Measurements from ENCODE around the gene CCIN.

The CCIN gene

DNA sequence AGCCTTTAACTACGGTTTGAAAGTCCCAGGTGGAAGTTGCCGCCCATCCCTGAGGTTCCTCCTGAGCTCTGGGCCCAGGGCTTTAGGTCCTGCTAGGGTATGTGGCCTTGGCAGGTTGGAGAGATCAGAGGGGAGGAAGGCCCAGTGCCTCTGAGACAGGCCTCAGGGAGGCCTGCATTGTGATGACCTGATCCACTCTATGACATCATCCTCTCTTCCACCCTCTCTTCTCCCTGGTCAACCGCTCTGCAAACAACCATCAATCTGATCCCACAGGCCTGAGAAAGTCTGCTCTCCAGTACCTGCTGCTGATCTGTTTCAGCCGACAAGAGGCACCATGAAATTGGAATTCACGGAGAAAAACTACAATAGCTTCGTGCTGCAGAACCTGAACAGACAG, at the start of gene CCIN:
CCIN (plus strand) TSS at position 223 of the 400 bp plus-strand sequence; CDS start at position 338, 115 bp downstream.
- TF ChIP-seq, protein P1, sequence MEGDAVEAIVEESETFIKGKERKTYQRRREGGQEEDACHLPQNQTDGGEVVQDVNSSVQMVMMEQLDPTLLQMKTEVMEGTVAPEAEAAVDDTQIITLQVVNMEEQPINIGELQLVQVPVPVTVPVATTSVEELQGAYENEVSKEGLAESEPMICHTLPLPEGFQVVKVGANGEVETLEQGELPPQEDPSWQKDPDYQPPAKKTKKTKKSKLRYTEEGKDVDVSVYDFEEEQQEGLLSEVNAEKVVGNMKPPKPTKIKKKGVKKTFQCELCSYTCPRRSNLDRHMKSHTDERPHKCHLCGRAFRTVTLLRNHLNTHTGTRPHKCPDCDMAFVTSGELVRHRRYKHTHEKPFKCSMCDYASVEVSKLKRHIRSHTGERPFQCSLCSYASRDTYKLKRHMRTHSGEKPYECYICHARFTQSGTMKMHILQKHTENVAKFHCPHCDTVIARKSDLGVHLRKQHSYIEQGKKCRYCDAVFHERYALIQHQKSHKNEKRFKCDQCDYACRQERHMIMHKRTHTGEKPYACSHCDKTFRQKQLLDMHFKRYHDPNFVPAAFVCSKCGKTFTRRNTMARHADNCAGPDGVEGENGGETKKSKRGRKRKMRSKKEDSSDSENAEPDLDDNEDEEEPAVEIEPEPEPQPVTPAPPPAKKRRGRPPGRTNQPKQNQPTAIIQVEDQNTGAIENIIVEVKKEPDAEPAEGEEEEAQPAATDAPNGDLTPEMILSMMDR (IDR thresholded peaks at IDR 0.05): no peak
- TF ChIP-seq ZFX (IDR thresholded peaks at IDR 0.05; ENCODE audit: borderline replicate concordance): no peak
- no peak within 1 kb of the TSS for H3K27ac ChIP-seq

DNA sequence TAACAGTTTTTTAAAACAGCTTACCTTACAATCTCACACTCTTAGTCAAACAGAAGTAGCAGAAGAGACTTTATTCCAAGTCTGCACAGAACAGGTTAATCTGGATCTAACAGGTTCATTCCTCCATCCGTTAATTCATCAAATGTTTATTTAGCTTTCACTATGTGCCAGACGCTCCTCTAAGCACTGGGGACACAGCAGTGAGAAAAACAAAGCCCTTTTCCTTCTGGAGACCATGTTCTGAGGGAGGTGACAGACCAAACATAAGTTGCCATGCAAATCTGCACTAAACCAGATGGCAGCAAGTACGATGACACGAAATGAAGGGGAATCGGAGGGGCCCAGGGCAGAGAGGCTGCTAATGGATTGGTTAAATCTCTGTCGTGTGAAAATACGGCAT, 49.7 kb upstream of the CCIN start:
- no peak for TF ChIP-seq ZFX (IDR thresholded peaks at IDR 0.05; ENCODE audit: borderline replicate concordance)
- TF ChIP-seq, protein P1 (IDR thresholded peaks at IDR 0.05): no peak

DNA sequence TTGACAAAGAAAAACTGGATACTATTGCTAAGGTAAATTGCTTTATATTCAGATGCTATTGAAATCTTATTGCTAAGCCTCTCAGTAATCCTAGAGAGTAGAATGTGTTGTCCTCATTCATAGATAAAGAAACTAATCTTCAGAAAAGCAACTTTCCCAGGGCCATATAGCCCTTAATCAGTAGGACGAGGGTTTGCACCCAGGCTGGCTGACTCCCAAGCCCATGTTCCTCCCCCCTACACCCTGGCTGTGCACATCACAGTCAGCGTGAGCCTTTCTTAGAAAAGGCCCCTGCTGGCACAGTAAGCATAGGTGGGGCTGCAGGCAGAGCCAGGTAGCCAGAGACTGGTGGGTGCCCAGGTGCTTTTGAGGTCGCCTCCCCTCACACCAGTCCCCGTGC, 48.5 kb upstream of the CCIN start:
- H3K27ac ChIP-seq: no peak overlapping the region
- TF ChIP-seq, protein P1 (IDR thresholded peaks at IDR 0.05): no peak
- TF ChIP-seq ZFX (IDR thresholded peaks at IDR 0.05; ENCODE audit: borderline replicate concordance): no peak

More for the DNA sequence above, 49.7 kb upstream of the CCIN start:
- no peak overlapping the region for H3K27ac ChIP-seq

DNA sequence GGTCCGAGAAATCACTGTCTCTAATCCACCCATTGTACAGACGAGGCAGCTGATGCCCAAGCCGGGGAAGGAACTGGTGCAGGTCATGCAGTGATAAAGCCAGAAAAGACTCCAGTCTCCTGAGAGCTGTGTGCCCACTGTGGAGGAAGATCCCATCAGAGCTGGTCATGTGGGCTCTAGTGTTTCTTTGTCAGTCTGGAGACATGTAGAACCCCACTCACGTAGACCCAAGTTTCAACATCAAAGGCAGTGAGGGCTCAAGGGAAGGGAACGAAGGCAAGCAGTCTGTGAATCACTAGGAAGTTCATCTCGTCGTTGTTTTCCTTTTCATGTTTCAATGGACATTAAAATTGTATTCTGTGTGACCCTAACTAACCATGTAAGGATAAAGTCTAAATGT, 47.2 kb upstream of the CCIN start:
- no peak for TF ChIP-seq ZFX (IDR thresholded peaks at IDR 0.05; ENCODE audit: borderline replicate concordance)
- TF ChIP-seq, protein P1 (IDR thresholded peaks at IDR 0.05): no peak
- H3K27ac ChIP-seq: no peak overlapping the region

DNA sequence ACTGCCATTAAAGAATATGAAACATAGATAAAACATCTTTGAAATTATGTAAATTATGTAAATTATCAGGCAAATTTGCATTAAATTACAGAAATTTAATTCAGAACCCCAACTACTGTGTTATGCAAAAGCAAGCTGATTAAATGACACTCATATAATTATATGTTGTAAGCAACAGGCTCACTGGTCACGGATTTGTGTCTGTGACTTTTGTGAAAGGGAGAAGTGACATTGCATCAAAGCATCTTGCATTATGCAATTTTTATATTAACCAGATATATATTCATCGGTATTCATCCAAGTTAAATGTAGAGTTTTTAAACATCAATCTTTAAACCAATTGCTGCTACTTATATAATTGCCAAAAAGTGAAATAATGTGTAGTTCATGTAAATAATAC, 45.7 kb upstream of the CCIN start:
- TF ChIP-seq ZFX (IDR thresholded peaks at IDR 0.05; ENCODE audit: borderline replicate concordance): no peak
- TF ChIP-seq, protein P1 (IDR thresholded peaks at IDR 0.05): no peak
- no peak overlapping the region for H3K27ac ChIP-seq

DNA sequence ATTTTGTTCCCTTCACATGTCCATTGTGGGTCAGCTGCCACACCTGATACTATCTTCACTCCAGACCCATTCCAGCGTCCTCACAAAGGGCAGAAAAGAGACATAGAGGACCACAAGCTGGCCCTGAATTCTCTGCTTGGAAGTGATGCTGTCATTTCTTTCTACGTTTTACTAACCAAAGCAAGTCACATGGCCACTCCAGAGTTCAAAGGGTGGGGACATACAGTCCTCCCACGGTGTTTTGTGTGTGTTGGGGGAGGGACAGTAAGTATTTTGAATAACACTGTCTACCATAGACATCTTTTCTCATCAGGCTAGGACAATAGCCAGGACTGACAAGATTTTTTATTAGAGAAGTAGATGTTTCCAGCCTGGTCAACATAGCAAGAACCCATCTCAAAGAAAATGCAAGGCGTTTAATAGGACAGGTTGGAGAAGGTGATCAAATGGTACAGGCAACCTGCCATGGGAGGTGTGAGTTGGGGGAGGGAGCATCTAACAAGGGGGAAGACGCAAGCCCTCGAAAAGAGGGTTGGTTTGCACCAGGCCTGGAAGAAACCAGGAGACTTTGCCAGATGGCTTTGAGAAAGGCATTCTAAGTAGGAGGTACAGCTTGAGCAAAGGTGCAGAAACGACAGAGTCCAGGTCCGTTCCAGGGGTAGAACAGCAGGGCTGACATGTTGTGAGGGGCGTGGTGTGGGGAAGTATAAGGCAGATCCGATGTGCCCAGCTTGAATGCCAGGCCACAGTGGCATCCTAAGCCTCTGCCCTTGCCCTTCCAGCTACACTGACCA, 43.9 kb upstream of the CCIN start:
- TF ChIP-seq ZFX (IDR thresholded peaks at IDR 0.05; ENCODE audit: borderline replicate concordance): no peak
- TF ChIP-seq, protein P1 (IDR thresholded peaks at IDR 0.05): no peak
- H3K27ac ChIP-seq: no peak overlapping the region

DNA sequence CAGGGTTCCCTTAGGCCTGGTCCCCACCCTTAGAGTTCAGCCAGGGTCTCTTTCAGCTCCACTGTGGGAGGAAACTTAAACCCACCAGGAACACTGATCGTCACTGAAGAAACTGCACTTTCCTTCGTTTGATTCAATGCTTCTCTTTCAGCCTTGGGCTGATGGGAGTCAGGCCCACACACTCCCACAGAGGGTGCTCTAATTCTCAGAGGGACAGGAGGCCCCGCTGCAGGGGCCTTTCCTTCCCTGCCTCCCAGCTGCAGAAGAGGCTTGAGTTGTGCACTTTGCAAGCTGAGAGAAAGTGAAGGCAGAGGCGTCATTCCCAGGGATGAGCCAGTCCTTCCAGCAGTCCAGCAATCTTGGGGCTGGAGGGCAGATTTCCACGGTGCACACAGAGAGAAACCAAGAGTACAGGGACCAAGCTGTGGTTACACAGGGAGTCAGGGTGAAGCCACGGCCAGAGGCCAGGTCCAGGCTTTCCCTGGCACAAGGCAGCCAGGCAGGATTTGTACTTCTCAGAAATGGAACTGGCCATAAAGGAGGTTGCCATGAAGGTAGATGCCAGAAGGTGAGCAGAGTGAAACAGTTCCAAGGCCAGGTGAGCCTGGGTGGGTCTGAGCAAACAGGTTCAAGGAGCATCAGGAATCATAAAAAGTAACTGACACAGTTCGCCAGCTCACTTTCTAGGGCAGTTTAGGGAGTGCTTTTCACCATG, 43.0 kb upstream of the CCIN start:
- no peak overlapping the region for H3K27ac ChIP-seq
- no peak for TF ChIP-seq ZFX (IDR thresholded peaks at IDR 0.05; ENCODE audit: borderline replicate concordance)
- TF ChIP-seq, protein P1 (IDR thresholded peaks at IDR 0.05): no peak

All from 22Rv1 (cell line).